Measurements from ENCODE around the gene RHD.
A peak's percentile ranks its signal among the peaks of the same experiment; 100 is the strongest.
"Not testable (repeated sequence)": the region's sequence is repeated elsewhere in the genome, so short reads cannot be mapped to it uniquely, and the experiment has no call there.

RHD gene

DNA sequence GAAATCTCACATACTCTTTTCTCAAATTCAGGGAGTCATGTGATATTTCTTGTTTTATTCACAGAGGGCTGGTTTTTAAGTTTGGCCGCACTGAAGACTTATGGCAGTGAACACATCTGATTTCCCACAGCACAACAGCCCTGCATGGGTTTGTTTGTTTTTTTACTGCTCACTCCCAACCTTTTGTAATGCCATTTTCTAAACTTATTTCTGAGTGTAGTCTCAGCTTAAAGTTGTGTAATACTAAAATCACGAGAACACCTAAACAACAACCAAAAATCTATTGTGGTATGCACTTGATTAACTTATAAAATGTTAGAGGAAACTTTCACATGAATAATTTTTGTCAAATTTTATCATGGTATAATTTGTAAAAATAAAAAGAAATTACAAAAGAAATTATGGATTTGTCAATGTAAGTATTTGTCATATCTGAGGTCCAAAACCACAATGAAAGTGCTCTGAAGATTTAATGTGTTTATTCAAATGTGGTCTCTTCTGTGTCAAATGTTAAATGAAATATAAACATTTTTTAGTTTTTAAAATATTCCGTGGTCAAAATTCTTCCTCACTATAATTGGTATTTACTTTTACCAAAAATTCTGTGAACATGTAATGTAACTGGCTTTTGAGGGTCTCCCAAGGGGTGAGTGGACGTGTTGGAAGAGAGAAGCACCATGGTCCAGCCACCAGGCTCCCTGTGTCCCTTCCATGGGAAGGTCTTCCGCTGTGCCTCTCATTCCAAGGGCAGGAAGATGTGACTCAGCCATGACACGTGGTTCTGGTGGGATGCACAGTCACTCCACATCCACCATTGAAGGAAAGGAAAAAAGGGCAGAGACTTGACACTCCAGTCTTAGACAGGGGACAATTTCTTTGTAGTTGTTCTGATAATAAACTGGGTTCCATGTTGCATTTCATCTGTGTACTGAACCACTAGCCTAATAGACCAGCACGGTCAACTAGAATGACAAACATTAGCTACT, 88.6 kb downstream of the RHD start:
- DNase-seq = no peak

GRCh38 chr1:25361901-25362300, 89.6 kb downstream of the RHD start:
- DNase-seq = no peak

DNA sequence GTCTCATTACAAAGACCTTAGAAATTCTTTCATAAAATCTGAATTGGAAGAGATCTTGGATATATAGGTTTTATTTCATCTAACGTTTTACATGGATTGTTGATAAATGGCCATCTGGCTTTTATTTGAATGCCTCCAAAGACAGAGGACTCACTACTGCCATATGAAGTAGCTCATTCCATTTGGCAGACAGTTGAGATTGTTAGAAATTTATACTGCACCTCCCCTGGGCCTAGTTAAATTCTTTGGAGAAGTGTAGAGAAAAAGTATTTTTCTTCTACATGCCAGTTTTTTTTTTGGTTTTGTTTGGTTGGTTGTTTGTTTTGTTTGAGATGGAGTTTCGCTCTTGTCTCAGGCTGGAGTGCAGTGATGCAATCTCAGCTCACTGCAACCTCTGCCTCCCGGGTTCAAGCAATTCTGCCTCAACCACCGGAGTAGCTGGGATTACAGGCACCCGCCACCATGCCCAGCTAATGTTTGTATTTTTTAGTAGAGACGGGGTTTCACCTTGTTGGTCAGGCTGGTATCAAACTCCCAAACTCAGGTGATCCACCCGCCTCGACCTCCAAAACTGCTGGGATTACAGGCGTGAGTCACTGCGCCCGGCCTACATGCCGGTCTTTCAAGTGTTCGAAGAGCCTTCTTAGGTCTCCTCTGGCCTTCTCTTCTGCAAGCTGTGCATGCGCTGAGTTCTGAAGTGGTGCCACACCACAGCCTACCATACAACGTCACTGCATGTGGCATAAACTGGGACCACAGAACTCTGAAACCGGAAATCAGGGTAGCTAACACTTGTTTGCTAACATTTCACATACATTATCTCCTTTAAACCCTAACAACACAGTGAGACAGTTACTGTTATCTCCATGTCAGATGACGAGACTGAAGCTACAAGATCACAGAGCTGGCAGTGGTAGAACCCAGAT, 90.6 kb downstream of the RHD start:
- DNase-seq = not testable (repeated sequence)

DNA sequence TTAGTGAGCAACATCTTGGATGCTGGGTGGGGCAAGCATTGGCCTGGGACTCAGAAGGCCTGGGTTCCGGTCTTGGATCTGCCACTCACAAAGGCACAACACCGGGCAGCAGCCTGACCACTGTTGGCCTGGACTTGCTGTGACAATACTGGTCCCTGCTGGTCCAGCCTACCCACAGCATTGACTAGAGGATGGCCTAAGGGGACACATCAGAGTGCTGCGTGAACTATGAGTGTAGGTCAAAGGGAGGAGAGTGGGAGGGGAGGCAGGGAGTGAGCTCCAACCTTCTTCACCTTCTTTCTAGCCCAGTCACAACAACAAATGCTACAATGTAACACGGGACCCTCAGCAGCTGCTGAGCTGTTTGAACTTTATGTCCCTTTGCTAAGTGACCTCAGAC, 96.9 kb downstream of the RHD start:
- no peak for DNase-seq

GRCh38 chr1:25369691-25370271, 97.5 kb downstream of the RHD start:
- not testable (repeated sequence) for DNase-seq

GRCh38 chr1:25371757-25372156, 99.4 kb downstream of the RHD start:
- DNase-seq = not testable (repeated sequence)

- DNase-seq = peak; percentile 15
Observed at GRCh38 chr1:25378367-25378766, 106.1 kb downstream of the RHD start.
